ENCODE data around the gene COMMD4. TPM values are rescaled to one million over a fixed set of nuclear protein-coding genes. Genes with fewer than 3 reads are reported as not detected.

The COMMD4 gene
- total and polyA plus RNA-seq, 12 donors, result 29.0 to 74.3 (median 39.4) TPM

GRCh38 chr15:75367913-75368688 lies 32.2 kb downstream of the COMMD4 start, which contains the start of gene MAN2C1:
Gene MAN2C1 (minus strand): TSS chr15:75368607. CDS start chr15:75368583, 24 bp downstream.
- peaks cover 0 to 77% (median 45%) of the 10 kb centered on the region in 9 donors for H3K36me3 ChIP-seq
- 0% methylated on average over 65 to 67 of the region's 67 CpGs for WGBS, 2 donors
- TF ChIP-seq, protein P1, sequence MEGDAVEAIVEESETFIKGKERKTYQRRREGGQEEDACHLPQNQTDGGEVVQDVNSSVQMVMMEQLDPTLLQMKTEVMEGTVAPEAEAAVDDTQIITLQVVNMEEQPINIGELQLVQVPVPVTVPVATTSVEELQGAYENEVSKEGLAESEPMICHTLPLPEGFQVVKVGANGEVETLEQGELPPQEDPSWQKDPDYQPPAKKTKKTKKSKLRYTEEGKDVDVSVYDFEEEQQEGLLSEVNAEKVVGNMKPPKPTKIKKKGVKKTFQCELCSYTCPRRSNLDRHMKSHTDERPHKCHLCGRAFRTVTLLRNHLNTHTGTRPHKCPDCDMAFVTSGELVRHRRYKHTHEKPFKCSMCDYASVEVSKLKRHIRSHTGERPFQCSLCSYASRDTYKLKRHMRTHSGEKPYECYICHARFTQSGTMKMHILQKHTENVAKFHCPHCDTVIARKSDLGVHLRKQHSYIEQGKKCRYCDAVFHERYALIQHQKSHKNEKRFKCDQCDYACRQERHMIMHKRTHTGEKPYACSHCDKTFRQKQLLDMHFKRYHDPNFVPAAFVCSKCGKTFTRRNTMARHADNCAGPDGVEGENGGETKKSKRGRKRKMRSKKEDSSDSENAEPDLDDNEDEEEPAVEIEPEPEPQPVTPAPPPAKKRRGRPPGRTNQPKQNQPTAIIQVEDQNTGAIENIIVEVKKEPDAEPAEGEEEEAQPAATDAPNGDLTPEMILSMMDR (IDR thresholded peaks at IDR 0.05), result peak; percentile 51 to 93 (median 72)
- ATAC-seq (peak; percentile 96 to 98 (median 97)), DNase-seq (peak; percentile 94)
- no peaks in the 10 kb centered on the region for H3K27me3 ChIP-seq
- no peaks in the 10 kb centered on the region for H3K9me3 ChIP-seq
- intact Hi-C loops (cut with DNase I), result loop anchor here in 6 of 10 donors (5.0 to 10.0 kb wide), 6 partner anchors 84 to 434 kb away; partner anchors contain the start of genes SIN3A (in 3 of the 6), SNUPN (in 2 of the 6) and IMP3 (in 1 of the 6)
- H3K4me1 ChIP-seq, result peaks cover 5 to 25% (median 22%) of the 10 kb centered on the region in 9 donors
- peak within 1 kb of the TSS; percentile 82 to 100 (median 98) for H3K27ac ChIP-seq
- peak within 1 kb of the TSS; percentile 80 to 100 (median 91) for H3K4me3 ChIP-seq

DNA sequence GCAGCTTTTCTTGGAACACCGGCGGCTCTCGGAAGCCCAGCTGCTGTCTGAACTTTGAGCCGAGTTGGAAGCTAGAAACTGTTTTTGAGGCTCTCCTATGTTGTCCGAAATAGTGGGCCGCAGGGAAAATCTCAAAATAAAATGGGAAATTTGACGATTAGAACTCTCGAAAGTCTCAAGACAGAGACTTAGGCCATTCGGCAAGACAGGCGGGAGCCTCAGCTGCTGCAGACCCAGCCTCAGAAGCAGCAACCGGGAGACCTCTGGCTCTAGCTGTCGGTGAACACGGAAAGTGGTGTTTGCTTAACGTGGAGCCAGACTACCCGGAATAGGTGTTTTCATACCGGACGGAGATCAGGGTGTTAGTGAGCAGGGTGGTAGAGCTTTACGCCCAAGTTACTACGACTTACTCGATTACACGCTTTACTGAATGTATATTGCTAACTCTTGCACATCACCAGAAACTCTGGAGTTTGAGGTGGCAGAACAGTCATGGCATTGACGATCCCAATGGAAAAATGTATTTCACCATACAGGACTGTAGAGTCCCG lies 32.9 kb downstream of the COMMD4 start:
- WGBS, 2 donors, result 5 to 6% methylated on average over 23 of the region's 23 CpGs
- peak in 6 of 8 donors; percentile 2 to 6 (median 4) for ATAC-seq
- TF ChIP-seq, protein P1 (IDR thresholded peaks at IDR 0.05), result no peak
- no peak for DNase-seq
- H3K27ac ChIP-seq, result peak overlapping the region; percentile 82 to 100 (median 98)
- peak overlapping the region; percentile 80 to 100 (median 91) for H3K4me3 ChIP-seq
- H3K4me1 ChIP-seq, result peaks cover 5 to 25% (median 22%) of the 10 kb centered on the region in 9 donors
- H3K36me3 ChIP-seq, result peaks cover 0 to 77% (median 46%) of the 10 kb centered on the region in 9 donors
- H3K9me3 ChIP-seq, result no peaks in the 10 kb centered on the region
- intact Hi-C loops (cut with DNase I), result loop anchor here in 6 of 10 donors (5.0 to 10.0 kb wide), 6 partner anchors 84 to 434 kb away; partner anchors contain the start of genes SIN3A (in 3 of the 6), SNUPN (in 2 of the 6) and IMP3 (in 1 of the 6)
- no peaks in the 10 kb centered on the region for H3K27me3 ChIP-seq

DNA sequence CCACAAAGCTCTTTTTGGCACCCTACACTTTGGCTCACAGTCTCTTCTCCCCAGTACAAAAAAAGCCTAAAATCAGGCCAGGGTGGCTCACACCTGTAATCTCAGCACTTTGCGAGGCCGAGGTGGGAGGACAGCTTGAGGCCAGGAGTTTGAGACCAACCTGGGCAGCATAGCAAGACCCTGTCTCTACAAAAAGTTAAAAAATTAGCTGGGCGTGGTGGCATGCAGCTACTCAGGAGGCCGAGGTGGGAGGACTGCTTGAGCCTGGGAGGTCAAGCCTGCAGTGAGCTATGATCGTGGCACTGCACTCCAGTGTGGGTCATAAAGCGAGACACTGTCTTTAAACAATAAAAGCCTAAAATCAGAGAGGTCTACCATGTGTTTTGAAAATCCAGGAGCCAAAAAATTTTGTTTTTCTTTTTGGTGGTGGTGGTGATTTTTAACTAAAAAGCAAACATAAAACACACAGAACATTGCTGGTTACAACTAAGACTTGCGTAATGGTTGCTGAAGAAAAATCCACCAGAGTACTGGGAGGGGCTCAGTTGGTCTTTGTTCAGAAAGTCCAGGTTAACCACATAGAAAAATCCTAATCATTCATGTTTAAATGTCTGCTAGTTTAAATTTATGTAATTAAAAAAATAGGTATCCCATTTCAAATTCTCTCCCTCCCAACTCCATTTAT lies 34.2 kb downstream of the COMMD4 start:
- H3K9me3 ChIP-seq, result no peaks in the 10 kb centered on the region
- 96 to 97% methylated on average over 7 of the region's 7 CpGs for WGBS, 2 donors
- TF ChIP-seq, protein P1 (IDR thresholded peaks at IDR 0.05), result no peak
- H3K4me1 ChIP-seq, result peaks cover 5 to 25% (median 22%) of the 10 kb centered on the region in 9 donors
- no peak for ATAC-seq
- H3K4me3 ChIP-seq, result no peak overlapping the region
- H3K36me3 ChIP-seq, result peaks cover 0 to 77% (median 43%) of the 10 kb centered on the region in 9 donors
- peak overlapping the region in 4 of 10 donors; percentile 16 to 100 (median 100) for H3K27ac ChIP-seq
- intact Hi-C loops (cut with DNase I), result loop anchor here in 6 of 10 donors (5.0 to 10.0 kb wide), 6 partner anchors 82 to 432 kb away; partner anchors contain the start of genes SIN3A (in 4 of the 6), SNUPN (in 2 of the 6) and IMP3 (in 1 of the 6)
- H3K27me3 ChIP-seq, result no peaks in the 10 kb centered on the region
- DNase-seq, result no peak

Measured in heart right ventricle (tissue), 16 donors.